DOHH2 (cell line): ENCODE results near the gene ANO10.
"Not testable (repeated sequence)": the region's sequence is repeated elsewhere in the genome, so short reads cannot be mapped to it uniquely, and the experiment has no call there.

Experiments used
- H3F3A ChIP-seq: fragments of 200-600 bp; sonication (generic), shearing (Covaris generic); 2 replicates; pipeline ENCODE4 v1.6.0; 2016; ENCODE audit warnings: antibody characterized with exemption, mild to moderate bottlenecking; ENCODE audit not compliant: control insufficient read depth, insufficient read depth
- H3K27ac ChIP-seq: fragments of 200-600 bp; sonication (generic); 2 replicates; pipeline ENCODE4 v1.5.1; 2014; ENCODE audit warnings: low read depth, mild to moderate bottlenecking, low read length, moderate library complexity
- H3K27me3 ChIP-seq: fragments of 200-600 bp; sonication (generic); 2 replicates; pipeline ENCODE4 v1.6.1; 2014; ENCODE audit warnings: mild to moderate bottlenecking, low read length, mixed read lengths; ENCODE audit not compliant: control insufficient read depth
- H3K36me3 ChIP-seq: fragments of 200-600 bp; sonication (generic); 2 replicates; pipeline ENCODE4 v1.6.1; 2014; ENCODE audit warnings: mild to moderate bottlenecking, low read length, moderate library complexity, mixed read lengths; ENCODE audit not compliant: control insufficient read depth
- H3K4me1 ChIP-seq: fragments of 200-600 bp; sonication (generic); 2 replicates; pipeline ENCODE4 v1.6.1; 2014; ENCODE audit warnings: mild to moderate bottlenecking, low read length, mixed read lengths; ENCODE audit not compliant: control insufficient read depth
- H3K4me2 ChIP-seq: fragments of 200-600 bp; sonication (generic); 2 replicates; pipeline ENCODE4 v1.6.0; 2014; ENCODE audit warnings: mild to moderate bottlenecking, low read length, moderate library complexity
- H3K4me3 ChIP-seq: fragments of 200-600 bp; sonication (generic); 2 replicates; pipeline ENCODE4 v1.5.1; 2014; ENCODE audit warnings: mild to moderate bottlenecking, low read length, mixed read lengths
- H3K79me2 ChIP-seq: fragments of 200-600 bp; sonication (generic); 2 replicates; pipeline ENCODE4 v1.6.1; 2014; ENCODE audit warnings: mild to moderate bottlenecking, low read length, mixed read lengths; ENCODE audit not compliant: control insufficient read depth
- H3K9me2 ChIP-seq: fragments of 200-600 bp; sonication (generic); replicated peaks from 2 replicates; pipeline ENCODE4 v1.6.1; 2014; ENCODE audit warnings: mild to moderate bottlenecking, low read length, mixed read lengths; ENCODE audit not compliant: control insufficient read depth
- H3K9me3 ChIP-seq: fragments of 200-600 bp; sonication (generic); 2 replicates; pipeline ENCODE4 v1.6.1; 2014; ENCODE audit warnings: antibody characterized with exemption, low read length, mixed read lengths; ENCODE audit not compliant: control insufficient read depth, insufficient read depth
- H4K20me1 ChIP-seq: fragments of 200-600 bp; sonication (generic); 2 replicates; pipeline ENCODE4 v1.6.0; 2014; ENCODE audit warnings: low read depth, mild to moderate bottlenecking, antibody characterized with exemption, low read length, moderate library complexity; ENCODE audit not compliant: control insufficient read depth, insufficient read depth
- EZH2phosphoT487 ChIP-seq: fragments of 200-600 bp; sonication (generic); IDR thresholded peaks from 2 replicates; pipeline ENCODE4 v1.6.1; 2017; ENCODE audit warnings: borderline replicate concordance, mild to moderate bottlenecking, antibody characterized with exemption, low read length, moderate library complexity, mixed read lengths
- TF ChIP-seq, protein P1 (sequence below): fragments of 200-600 bp; sonication (generic); IDR thresholded peaks from one replicate; pipeline ENCODE4 v1.5.1; 2014; ENCODE audit warnings: antibody characterized with exemption, mild to moderate bottlenecking, low read depth, low read length; ENCODE audit not compliant: poor library complexity, severe bottlenecking

Gene ANO10

DNA sequence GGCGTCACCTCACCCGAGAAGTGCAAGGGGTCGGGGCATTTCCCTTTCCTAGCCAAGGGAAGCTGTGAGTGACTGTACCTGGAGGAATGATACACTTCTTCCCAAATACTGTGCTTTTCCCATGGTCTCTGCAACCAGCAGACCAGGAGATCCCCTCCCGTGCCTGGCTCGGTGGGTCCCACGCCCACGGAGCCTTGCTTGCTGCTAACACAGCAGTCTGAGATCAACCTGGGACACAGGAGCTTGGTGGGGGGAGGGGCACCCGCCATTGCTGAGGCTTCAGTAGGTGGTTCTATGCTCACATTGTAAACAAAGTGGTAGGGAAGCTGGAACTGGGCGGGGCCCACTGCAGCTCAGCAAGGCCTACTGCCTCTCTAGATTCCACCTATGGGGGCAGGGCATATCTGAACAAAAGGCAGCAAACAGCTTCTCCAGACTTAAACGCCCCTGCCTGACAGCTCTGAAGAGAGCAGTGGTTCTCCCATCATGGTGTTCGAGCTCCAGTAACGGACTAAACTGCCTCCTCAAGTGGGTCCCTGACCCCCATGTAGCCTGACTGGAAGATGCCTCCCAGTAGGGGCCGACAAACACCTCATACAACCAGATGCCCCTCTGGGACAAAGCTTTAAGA, 37.6 kb upstream of the ANO10 start:
- Histone ChIP-seq H4K20me1 (no peaks in the 10 kb centered on the region), H3K79me2 (no peaks in the 10 kb centered on the region), H3K27me3 (no peaks in the 10 kb centered on the region), H3K27ac (no peak overlapping the region), H3F3A (no peaks in the 10 kb centered on the region), H3K9me2 (no peaks in the 10 kb centered on the region), H3K9me3 (no peaks in the 10 kb centered on the region), H3K36me3 (no peaks in the 10 kb centered on the region), H3K4me2 (no peak overlapping the region), H3K4me1 (no peaks in the 10 kb centered on the region), H3K4me3 (no peak overlapping the region)
- TF ChIP-seq, protein P1, sequence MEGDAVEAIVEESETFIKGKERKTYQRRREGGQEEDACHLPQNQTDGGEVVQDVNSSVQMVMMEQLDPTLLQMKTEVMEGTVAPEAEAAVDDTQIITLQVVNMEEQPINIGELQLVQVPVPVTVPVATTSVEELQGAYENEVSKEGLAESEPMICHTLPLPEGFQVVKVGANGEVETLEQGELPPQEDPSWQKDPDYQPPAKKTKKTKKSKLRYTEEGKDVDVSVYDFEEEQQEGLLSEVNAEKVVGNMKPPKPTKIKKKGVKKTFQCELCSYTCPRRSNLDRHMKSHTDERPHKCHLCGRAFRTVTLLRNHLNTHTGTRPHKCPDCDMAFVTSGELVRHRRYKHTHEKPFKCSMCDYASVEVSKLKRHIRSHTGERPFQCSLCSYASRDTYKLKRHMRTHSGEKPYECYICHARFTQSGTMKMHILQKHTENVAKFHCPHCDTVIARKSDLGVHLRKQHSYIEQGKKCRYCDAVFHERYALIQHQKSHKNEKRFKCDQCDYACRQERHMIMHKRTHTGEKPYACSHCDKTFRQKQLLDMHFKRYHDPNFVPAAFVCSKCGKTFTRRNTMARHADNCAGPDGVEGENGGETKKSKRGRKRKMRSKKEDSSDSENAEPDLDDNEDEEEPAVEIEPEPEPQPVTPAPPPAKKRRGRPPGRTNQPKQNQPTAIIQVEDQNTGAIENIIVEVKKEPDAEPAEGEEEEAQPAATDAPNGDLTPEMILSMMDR, result no peak
- TF ChIP-seq EZH2phosphoT487, result no peak

DNA sequence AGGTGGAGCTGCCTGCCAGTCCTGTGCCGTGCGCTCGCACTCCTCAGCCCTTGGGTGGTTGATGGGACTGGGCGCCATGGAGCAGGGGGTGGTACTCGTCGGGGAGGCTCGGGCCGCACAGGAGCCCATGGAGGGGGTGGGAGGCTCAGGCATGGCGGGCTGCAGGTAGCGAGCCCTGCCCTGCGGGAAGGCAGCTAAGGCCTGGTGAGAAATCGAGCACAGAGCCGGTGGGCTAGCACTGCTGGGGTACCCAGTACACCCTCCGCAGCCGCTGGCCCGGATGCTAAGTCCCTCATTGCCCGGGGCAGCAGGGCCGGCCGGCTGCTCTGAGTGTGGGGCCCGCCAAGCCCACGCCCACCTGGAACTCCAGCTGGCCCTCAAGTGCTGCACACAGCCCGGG, 34.6 kb upstream of the ANO10 start:
- not testable (repeated sequence) for H3K9me3 ChIP-seq, H3F3A ChIP-seq, H4K20me1 ChIP-seq, H3K4me3 ChIP-seq, H3K27me3 ChIP-seq, H3K9me2 ChIP-seq, H3K27ac ChIP-seq, H3K79me2 ChIP-seq, H3K4me1 ChIP-seq, H3K4me2 ChIP-seq, H3K36me3 ChIP-seq

- Histone ChIP-seq H3K4me1 (no peaks in the 10 kb centered on the region), H3K9me2 (no peaks in the 10 kb centered on the region), H3K27me3 (no peaks in the 10 kb centered on the region), H3K4me2 (no peak overlapping the region), H3K4me3 (no peak overlapping the region), H3F3A (no peaks in the 10 kb centered on the region), H4K20me1 (no peaks in the 10 kb centered on the region), H3K9me3 (no peaks in the 10 kb centered on the region), H3K27ac (no peak overlapping the region), H3K36me3 (no peaks in the 10 kb centered on the region), H3K79me2 (no peaks in the 10 kb centered on the region)
- no peak for TF ChIP-seq EZH2phosphoT487
Observed at GRCh38 chr3:43650345-43650744, 28.5 kb upstream of the ANO10 start.

DNA sequence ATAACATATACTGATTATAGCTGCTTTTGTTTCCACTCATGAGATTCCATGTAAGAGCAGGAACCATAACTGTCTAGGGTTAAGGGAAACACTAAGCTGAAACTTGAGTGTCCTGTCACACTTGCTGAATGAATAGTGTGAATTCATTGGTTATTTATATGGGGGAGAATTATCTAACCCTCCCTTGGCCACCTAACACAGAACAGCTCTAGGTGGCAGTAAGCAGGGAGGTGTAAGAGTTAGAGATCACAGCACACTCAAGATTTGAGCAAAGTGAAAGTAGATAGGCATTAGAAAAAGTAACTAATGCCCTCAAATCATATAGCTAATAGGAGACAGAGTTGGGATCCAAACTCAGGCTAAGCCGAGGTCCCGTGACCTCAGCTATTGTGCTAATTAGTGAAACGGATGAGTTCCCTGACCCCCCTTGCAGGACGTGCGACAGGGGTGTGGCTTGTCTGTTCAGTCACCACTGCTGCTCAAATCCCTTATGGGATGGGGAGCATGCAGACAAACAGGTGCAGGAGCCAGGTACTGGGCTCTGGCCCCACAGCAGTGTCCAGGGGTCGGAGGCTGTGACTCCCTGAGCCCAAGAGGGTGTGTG, 27.7 kb upstream of the ANO10 start:
- no peaks in the 10 kb centered on the region for H4K20me1 ChIP-seq
- no peaks in the 10 kb centered on the region for H3K36me3 ChIP-seq
- no peak overlapping the region for H3K4me2 ChIP-seq
- H3K79me2 ChIP-seq, result no peaks in the 10 kb centered on the region
- no peaks in the 10 kb centered on the region for H3K9me3 ChIP-seq
- H3K9me2 ChIP-seq, result no peaks in the 10 kb centered on the region
- H3K27me3 ChIP-seq, result no peaks in the 10 kb centered on the region
- H3K4me3 ChIP-seq, result no peak overlapping the region
- no peaks in the 10 kb centered on the region for H3F3A ChIP-seq
- no peaks in the 10 kb centered on the region for H3K4me1 ChIP-seq
- no peak for TF ChIP-seq EZH2phosphoT487
- TF ChIP-seq, protein P1, result no peak
- no peak overlapping the region for H3K27ac ChIP-seq
